Superior temporal gyrus (tissue), 1 donor: Measurements from ENCODE around the gene ATP9A.
"Not testable (repeated sequence)": the region's sequence is repeated elsewhere in the genome, so short reads cannot be mapped to it uniquely, and the experiment has no call there.

Experiments
- DNase-seq: peaks from one replicate; pipeline ENCODE4 v3.0.0-alpha.2; 2016; ENCODE audit errors: extremely low spot score

The ATP9A gene

GRCh38 chr20:51688600-51689244 is 79.5 kb downstream of the ATP9A start:
- no peak for DNase-seq

- no peak for DNase-seq
Measured at GRCh38 chr20:51687630-51688029, 80.6 kb downstream of the ATP9A start.

- DNase-seq: no peak
Measured at GRCh38 chr20:51687108-51687507, 81.1 kb downstream of the ATP9A start.

GRCh38 chr20:51685494-51685893 is 82.7 kb downstream of the ATP9A start:
- not testable (repeated sequence) for DNase-seq

GRCh38 chr20:51680067-51680749 is 88.0 kb downstream of the ATP9A start:
- no peak for DNase-seq

GRCh38 chr20:51679254-51679921 is 88.8 kb downstream of the ATP9A start:
- DNase-seq: no peak

GRCh38 chr20:51678026-51678697 is 90.0 kb downstream of the ATP9A start:
- DNase-seq: peak; percentile 87

GRCh38 chr20:51668947-51669346 is 99.2 kb downstream of the ATP9A start:
- DNase-seq: no peak

GRCh38 chr20:51668515-51668914 is 99.7 kb downstream of the ATP9A start:
- no peak for DNase-seq

GRCh38 chr20:51667491-51667890 is 100.7 kb downstream of the ATP9A start:
- no peak for DNase-seq

- no peak for DNase-seq
Measured at GRCh38 chr20:51667002-51667408, 101.2 kb downstream of the ATP9A start.

- DNase-seq: no peak
Measured at GRCh38 chr20:51666126-51666525, 102.1 kb downstream of the ATP9A start.

- DNase-seq: no peak
Measured at GRCh38 chr20:51665543-51666118, 102.6 kb downstream of the ATP9A start.

- no peak for DNase-seq
Measured at GRCh38 chr20:51661609-51662178, 106.5 kb downstream of the ATP9A start.

GRCh38 chr20:51660672-51661608 is 107.2 kb downstream of the ATP9A start:
- DNase-seq: no peak

- DNase-seq: no peak
Measured at GRCh38 chr20:51659491-51660050, 108.6 kb downstream of the ATP9A start.

- DNase-seq: no peak
Measured at GRCh38 chr20:51656726-51657260, 111.4 kb downstream of the ATP9A start.

GRCh38 chr20:51656089-51656488 is 112.1 kb downstream of the ATP9A start:
- not testable (repeated sequence) for DNase-seq

- DNase-seq: no peak
Measured at GRCh38 chr20:51654495-51654894, 113.7 kb downstream of the ATP9A start.

GRCh38 chr20:51654060-51654459 is 114.1 kb downstream of the ATP9A start:
- DNase-seq: no peak
